22Rv1 (cell line): ENCODE results near the gene PEAR1.
"Not testable (repeated sequence)": the region's sequence is repeated elsewhere in the genome, so short reads cannot be mapped to it uniquely, and the experiment has no call there.

Source experiments
- H3K27ac ChIP-seq: fragments of 450-650 bp; 2 replicates; pipeline ENCODE4 v1.5.1; 2017
- CTCF ChIP-seq: fragments of 450-650 bp; IDR thresholded peaks from 2 replicates; pipeline ENCODE4 v1.5.1; 2017; ENCODE audit warnings: mild to moderate bottlenecking
- ZFX ChIP-seq: fragments of 450-650 bp; IDR thresholded peaks from 2 replicates; pipeline ENCODE4 v1.6.1; 2017; ENCODE audit warnings: antibody characterized with exemption, borderline replicate concordance

Gene PEAR1

GRCh38 chr1:156925154-156926010 lies 31.9 kb downstream of the PEAR1 start:
- no peak overlapping the region for H3K27ac ChIP-seq
- no peak for TF ChIP-seq ZFX

GRCh38 chr1:156926175-156926574 lies 32.7 kb downstream of the PEAR1 start:
- no peak overlapping the region for H3K27ac ChIP-seq
- no peak for TF ChIP-seq ZFX
- TF ChIP-seq CTCF = no peak

DNA sequence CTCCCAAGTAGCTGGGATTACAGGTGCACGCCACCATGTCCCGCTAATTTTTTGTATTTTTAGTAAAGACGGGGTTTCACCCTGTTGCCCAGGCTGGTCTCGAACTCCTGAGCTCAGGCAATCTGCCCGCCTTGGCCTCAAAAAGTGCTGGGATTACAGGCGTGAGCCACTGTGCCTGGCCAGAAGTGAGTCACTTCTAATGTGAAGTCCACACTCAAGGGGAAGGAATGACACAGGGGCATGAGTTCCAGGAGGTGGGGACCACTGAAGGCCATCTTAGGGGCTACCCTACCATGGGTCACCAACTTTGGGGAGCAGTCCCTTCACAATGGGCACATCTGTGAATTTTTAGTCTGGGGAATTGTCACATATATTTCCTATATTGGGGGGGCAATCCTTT lies 33.2 kb downstream of the PEAR1 start:
- not testable (repeated sequence) for H3K27ac ChIP-seq

- H3K27ac ChIP-seq = no peak overlapping the region
- TF ChIP-seq CTCF (peak; percentile 98), ZFX (no peak)
Measured at GRCh38 chr1:156927215-156928042, 33.9 kb downstream of the PEAR1 start.

GRCh38 chr1:156928043-156928602 lies 34.6 kb downstream of the PEAR1 start:
- no peak for TF ChIP-seq ZFX
- TF ChIP-seq CTCF = peak; percentile 74
- H3K27ac ChIP-seq = no peak overlapping the region

GRCh38 chr1:156929596-156930238 lies 36.2 kb downstream of the PEAR1 start:
- TF ChIP-seq CTCF (no peak), ZFX (no peak)

GRCh38 chr1:156930483-156930882 lies 37.0 kb downstream of the PEAR1 start:
- H3K27ac ChIP-seq = no peak overlapping the region
- no peak for TF ChIP-seq ZFX
- TF ChIP-seq CTCF = no peak

More at GRCh38 chr1:156929596-156930238, 36.2 kb downstream of the PEAR1 start:
- no peak overlapping the region for H3K27ac ChIP-seq
